K562 (cell line): ENCODE results near the gene NLRX1. TPM values are rescaled to one million over a fixed set of nuclear protein-coding genes. Genes with fewer than 3 reads are reported as not detected.
"Not testable (repeated sequence)": the region's sequence is repeated elsewhere in the genome, so short reads cannot be mapped to it uniquely, and the experiment has no call there.

Source experiments
- ATAC-seq: fragments of 200-7000 bp; cut with Tn5 transposase; 3 replicates; pipeline ENCODE4 v1.9.1; 2020; ENCODE audit warnings: moderate library complexity
- BruUV-seq: library from RNA; stranded (reverse); fragments of 400-500 nt; replicated peaks from 2 replicates; lab custom pipeline; 2021; lab: Mats Ljungman, UMichigan
- CTCF ChIA-PET: fragments of 300-600 bp; formaldehyde crosslinking; extraction: SDS; loops from one replicate; lab custom pipeline; 2021; ENCODE audit warnings: low intra/inter-chr PET ratio; lab: Yijun Ruan, JAX
- POLR2A ChIA-PET: fragments of 300-600, 350-650 bp; sonication (Branson Sonifier 250); formaldehyde crosslinking; extraction: SDS; loops from one replicate; lab custom pipeline; 2021; ENCODE audit warnings: antibody characterized with exemption, inconsistent platforms; lab: Yijun Ruan, JAX
- DNase-seq, 4 experiments: peaks; one replicate each; pipeline versions ENCODE4 v3.0.0 to v3.0.0-alpha.2; 2011 to 2018; ENCODE audit warnings: low spot score in 3 of 4, mixed read lengths in 3 of 4; ENCODE audit errors: extremely low read depth in 1 of 4
- FAIRE-seq: peaks from 2 replicates; lab custom pipeline; 2011; peaks lifted over from hg19 to GRCh38; lab: Jason Lieb, UNC
- H2AFZ ChIP-seq: 2 replicates; pipeline ENCODE4 v1.6.0; 2011; ENCODE audit warnings: low read depth, low read length, control low read depth, inconsistent platforms
- H3K27ac ChIP-seq: fragments of 200-600 bp; 3 replicates; pipeline ENCODE4 v1.8.0; 2011; ENCODE audit warnings: low read depth, mild to moderate bottlenecking, control low read depth, inconsistent platforms, low read length, moderate library complexity, mixed read lengths; ENCODE audit errors: extremely low read depth
- H3K27me3 ChIP-seq, 2 experiments: fragments of 300-600 bp in 1 of 2; 2 replicates in 1 of 2; 3 replicates in 1 of 2; pipeline versions ENCODE4 v1.6.0 to v1.8.0; 2011; ENCODE audit warnings: inconsistent platforms in 2 of 2, low read length in 2 of 2, mild to moderate bottlenecking in 1 of 2, mixed read lengths in 1 of 2, moderate library complexity in 1 of 2; ENCODE audit not compliant: control insufficient read depth in 2 of 2, insufficient read depth in 2 of 2
- H3K36me3 ChIP-seq: fragments of 300-600 bp; 3 replicates; pipeline ENCODE4 v1.8.0; 2011; ENCODE audit warnings: mild to moderate bottlenecking, low read length, inconsistent platforms; ENCODE audit not compliant: control insufficient read depth, insufficient read depth
- H3K4me1 ChIP-seq, 2 experiments: fragments of 200-600 bp in 1 of 2; replicated peaks in 1 of 2; 2 replicates in 1 of 2; 3 replicates in 1 of 2; pipeline versions ENCODE4 v1.5.1 to v1.8.0; 2011; ENCODE audit warnings: inconsistent platforms in 2 of 2, low read length in 2 of 2, mild to moderate bottlenecking in 1 of 2, mixed read lengths in 1 of 2, moderate library complexity in 1 of 2; ENCODE audit not compliant: control insufficient read depth in 2 of 2, insufficient read depth in 2 of 2
- H3K4me2 ChIP-seq: 2 replicates; pipeline ENCODE4 v1.6.1; 2011; ENCODE audit warnings: low read length, control low read depth, inconsistent platforms, mixed read lengths; ENCODE audit not compliant: insufficient read depth
- H3K4me3 ChIP-seq: fragments of 200-600 bp; sonication (generic), shearing (Covaris generic); 2 replicates; pipeline ENCODE4 v1.5.1; 2016; ENCODE audit warnings: control low read depth, inconsistent platforms
- H3K79me2 ChIP-seq: fragments of 200-600 bp; 3 replicates; pipeline ENCODE4 v1.8.0; 2011; ENCODE audit warnings: low read length, inconsistent platforms; ENCODE audit not compliant: control insufficient read depth, insufficient read depth
- H3K9ac ChIP-seq, 2 experiments: 2 replicates each; pipeline versions ENCODE4 v1.6.0 to v1.6.1; 2011; ENCODE audit warnings: low read depth in 2 of 2, low read length in 2 of 2, control low read depth in 1 of 2, inconsistent platforms in 1 of 2, mild to moderate bottlenecking in 1 of 2, mixed read lengths in 1 of 2; ENCODE audit not compliant: insufficient read depth in 1 of 2
- H3K9me1 ChIP-seq: one replicate; pipeline ENCODE4 v1.6.0; 2011; ENCODE audit warnings: inconsistent platforms, mild to moderate bottlenecking, low read length, moderate library complexity; ENCODE audit not compliant: control insufficient read depth, insufficient read depth
- H3K9me3 ChIP-seq: replicated peaks from 2 replicates; pipeline ENCODE4 v1.5.1; 2011; ENCODE audit warnings: low read depth, low read length, inconsistent platforms; ENCODE audit not compliant: control insufficient read depth, insufficient read depth
- H4K20me1 ChIP-seq: replicated peaks from 2 replicates; pipeline ENCODE4 v1.6.1; 2011; ENCODE audit warnings: low read length, inconsistent platforms, mixed read lengths; ENCODE audit not compliant: control insufficient read depth, insufficient read depth
- E2F5 ChIP-seq: sonication (generic); formaldehyde crosslinking; IDR thresholded peaks from 2 replicates; pipeline ENCODE4 v1.8.0; 2022; ENCODE audit warnings: mild to moderate bottlenecking, missing genetic modification reagents
- IRF2 ChIP-seq: sonication (generic); formaldehyde crosslinking; IDR thresholded peaks from 2 replicates; pipeline ENCODE4 v1.8.1; 2022; ENCODE audit warnings: mild to moderate bottlenecking, missing genetic modification reagents
- ZNF124 ChIP-seq: sonication (generic); formaldehyde crosslinking; IDR thresholded peaks from 2 replicates; pipeline ENCODE4 v1.8.1; 2022; ENCODE audit warnings: missing genetic modification reagents
- ZNF140 ChIP-seq: fragments of 250-450 bp; sonication (Bioruptor Pico); IDR thresholded peaks from 2 replicates; pipeline ENCODE4 v1.8.0; 2021; ENCODE audit warnings: moderate library complexity, mild to moderate bottlenecking, inconsistent platforms
- WGBS: fragments of 100-300 bp; shearing (Covaris generic); methylation state at CpG from one replicate; pipeline ENCODE4 v1.1.6; 2016; ENCODE audit warnings: low coverage, mixed read lengths; ENCODE audit not compliant: insufficient coverage; ENCODE audit errors: missing lambda C conversion rate; 5-methylcytosine and 5-hydroxymethylcytosine counted together
- in situ Hi-C: fragments of 300-500 bp; cut with MboI; formaldehyde crosslinking; loops from 4 replicates; pipeline ENCODE4 v1.15.0; 2018; ENCODE audit warnings: inconsistent platforms, mixed read lengths
- intact Hi-C: fragments of 100-400 bp; cut with micrococcal nuclease; formaldehyde crosslinking; loops from 2 replicates; pipeline ENCODE4 v1.14.2; 2022
- polyA plus RNA-seq, 8 experiments: library from polyadenylated mRNA; depleted of rRNA in 4 of 8; stranded (reverse) in 5 of 8; unstranded in 3 of 8; fragments of >200 nt; fragmentation: Nextera tagmentation in 2 of 8; fragmentation: Illumina TruSeq in 1 of 8; extraction: Ambion mirVana in 2 of 8; extraction: Trizol in 1 of 8; gene quantifications; 2 replicates each; pipeline versions ENCODE4 v1.2.1 to v1.2.3, GENCODE V29; 2011 to 2014; ENCODE audit warnings: inconsistent platforms in 1 of 8, missing spikeins in 1 of 8
- total RNA-seq, 7 experiments: library from RNA; depleted of rRNA in 6 of 7; stranded (reverse); fragments of >200 nt in 6 of 7; fragmentation: Illumina TruSeq in 2 of 7; extraction: Trizol in 2 of 7; gene quantifications; 2 replicates each; pipeline versions ENCODE4 v1.2.1 to v1.2.3, GENCODE V29; 2011 to 2021; ENCODE audit warnings: low replicate concordance in 1 of 7

NLRX1 gene
- total and polyA plus RNA-seq, 9 of the 15 experiments (the other 6 are each of a cell fraction or from before 2014, with no cell fraction given): 0.04 to 2.3 (median 0.69) TPM

GRCh38 chr11:119223856-119224255 is 55.3 kb downstream of the NLRX1 start:
- POLR2A ChIA-PET: interaction anchor here (0.5 kb wide), 1 partner anchor 13 kb away, joined by 3 read pairs; no protein-coding TSS in a partner anchor
- H3K4me3 ChIP-seq: no peak overlapping the region

GRCh38 chr11:119228535-119229287 is 60.2 kb downstream of the NLRX1 start:
- H4K20me1 ChIP-seq, H3K9ac ChIP-seq, H2AFZ ChIP-seq, DNase-seq, FAIRE-seq, H3K4me2 ChIP-seq, H3K27me3 ChIP-seq, in situ Hi-C loops, H3K4me3 ChIP-seq, BruUV-seq, H3K9me1 ChIP-seq, intact Hi-C loops, H3K27ac ChIP-seq, H3K9me3 ChIP-seq, H3K4me1 ChIP-seq: not testable (repeated sequence)
- peak; percentile 50; the same call in 1 of the 3 replicates for ATAC-seq
- ChIA-PET POLR2A (interaction anchor here (0.6 to 1.1 kb wide), 3 partner anchors 12 to 54 kb away, joined by 3 to 4 read pairs (median 3); no protein-coding TSS in a partner anchor), CTCF (interaction anchor here (0.7 kb wide), 1 partner anchor 35 kb away, joined by 4 read pairs; no protein-coding TSS in a partner anchor)
- peaks cover 20% of the 10 kb centered on the region for H3K79me2 ChIP-seq
- WGBS: 84% methylated on average over 6 of the region's 9 CpGs
- peaks cover 12% of the 10 kb centered on the region; the same call in 1 of the 3 replicates for H3K36me3 ChIP-seq

More at GRCh38 chr11:119223856-119224255, 55.3 kb downstream of the NLRX1 start:
- Histone ChIP-seq H3K9me1 (no peaks in the 10 kb centered on the region), H3K9ac (no peak overlapping the region), H3K79me2 (peaks cover 25% of the 10 kb centered on the region), H3K9me3 (no peaks in the 10 kb centered on the region), H2AFZ (no peak overlapping the region), H3K36me3 (no peaks in the 10 kb centered on the region), H3K27ac (no peak overlapping the region), H3K4me1 (no peaks in the 10 kb centered on the region; a peak in 1 of 5 replicates), H3K4me2 (no peak overlapping the region), H3K27me3 (no peaks in the 10 kb centered on the region), H4K20me1 (no peaks in the 10 kb centered on the region)
- DNase-seq: no peak
- intact Hi-C loops: no loop called here
- 88% methylated on average over 1 of the region's 1 CpG for WGBS
- TF ChIP-seq ZNF140 (CRISPR knock-in tag) (no peak), IRF2 (CRISPR knock-in tag) (no peak), E2F5 (no peak), ZNF124 (no peak)
- in situ Hi-C loops: no loop called here
- CTCF ChIA-PET: no interaction called here
- no TSS peak for BruUV-seq
- ATAC-seq: no peak
- FAIRE-seq: no peak
